ENCODE measurements around the gene GPANK1. TPM values are rescaled to one million over a fixed set of nuclear protein-coding genes. Genes with fewer than 3 reads are reported as not detected.

GPANK1 gene
- total and polyA plus RNA-seq, 9 of the 15 experiments (the other 6 are each of a cell fraction or from before 2014, with no cell fraction given): 32.2 to 111 (median 46.3) TPM

DNA sequence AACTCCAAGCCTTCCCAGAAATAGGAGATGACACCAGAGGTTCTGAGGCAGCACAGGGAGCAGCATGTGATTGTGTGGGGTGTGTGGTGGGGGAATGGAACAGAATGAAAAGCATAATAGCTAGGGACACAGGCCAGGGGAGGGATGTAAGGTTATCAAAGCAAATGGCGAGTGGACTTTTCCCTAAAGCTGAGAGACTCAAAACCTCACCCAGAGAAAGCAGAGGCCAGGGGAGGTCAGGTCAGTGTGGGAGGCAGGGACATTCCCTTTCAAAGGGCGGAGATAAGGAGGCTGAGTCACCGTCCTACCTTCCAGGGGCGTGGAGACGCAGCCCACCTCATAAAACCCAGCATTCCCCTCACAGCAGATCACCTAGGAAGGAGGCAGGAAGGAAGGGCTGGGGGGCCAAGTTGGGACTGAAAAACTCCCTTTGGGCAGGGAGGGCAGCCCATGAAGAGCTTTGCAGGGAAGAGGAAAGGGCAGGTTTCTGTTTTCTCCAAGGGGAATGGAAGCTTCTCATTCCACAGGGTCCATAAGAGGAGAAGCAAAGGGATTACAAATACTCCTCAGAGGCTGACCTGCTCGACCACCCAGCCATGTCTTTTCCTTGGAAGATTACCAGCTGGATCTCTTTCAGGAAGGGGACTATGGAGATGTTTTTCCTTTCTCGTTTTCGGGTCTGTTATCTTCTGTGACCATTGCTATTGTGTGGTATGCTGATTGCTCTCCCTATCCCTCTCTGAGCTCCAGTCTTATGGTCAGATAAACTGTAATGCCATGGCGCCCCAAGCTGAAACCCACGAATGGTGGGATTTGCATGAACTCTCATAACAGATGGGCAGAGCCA, 25.7 kb upstream of the GPANK1 start (continued):
- TF ChIP-seq, protein P1, sequence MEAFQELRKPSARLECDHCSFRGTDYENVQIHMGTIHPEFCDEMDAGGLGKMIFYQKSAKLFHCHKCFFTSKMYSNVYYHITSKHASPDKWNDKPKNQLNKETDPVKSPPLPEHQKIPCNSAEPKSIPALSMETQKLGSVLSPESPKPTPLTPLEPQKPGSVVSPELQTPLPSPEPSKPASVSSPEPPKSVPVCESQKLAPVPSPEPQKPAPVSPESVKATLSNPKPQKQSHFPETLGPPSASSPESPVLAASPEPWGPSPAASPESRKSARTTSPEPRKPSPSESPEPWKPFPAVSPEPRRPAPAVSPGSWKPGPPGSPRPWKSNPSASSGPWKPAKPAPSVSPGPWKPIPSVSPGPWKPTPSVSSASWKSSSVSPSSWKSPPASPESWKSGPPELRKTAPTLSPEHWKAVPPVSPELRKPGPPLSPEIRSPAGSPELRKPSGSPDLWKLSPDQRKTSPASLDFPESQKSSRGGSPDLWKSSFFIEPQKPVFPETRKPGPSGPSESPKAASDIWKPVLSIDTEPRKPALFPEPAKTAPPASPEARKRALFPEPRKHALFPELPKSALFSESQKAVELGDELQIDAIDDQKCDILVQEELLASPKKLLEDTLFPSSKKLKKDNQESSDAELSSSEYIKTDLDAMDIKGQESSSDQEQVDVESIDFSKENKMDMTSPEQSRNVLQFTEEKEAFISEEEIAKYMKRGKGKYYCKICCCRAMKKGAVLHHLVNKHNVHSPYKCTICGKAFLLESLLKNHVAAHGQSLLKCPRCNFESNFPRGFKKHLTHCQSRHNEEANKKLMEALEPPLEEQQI (IDR thresholded peaks at IDR 0.05): no peak
- TF ChIP-seq EP400 (IDR thresholded peaks at IDR 0.05): peak; percentile 78
- peak; percentile 100 for TF ChIP-seq JUND (IDR thresholded peaks at IDR 0.05; ENCODE audit: borderline replicate concordance, low read depth, low read length)
- peak; percentile 99; the same call in 2 of the 3 replicates for TF ChIP-seq JUND (tag; IDR thresholded peaks at IDR 0.05; ENCODE audit: borderline replicate concordance, low read depth, low read length)
- no peak for TF ChIP-seq ILF3 (IDR thresholded peaks at IDR 0.05; ENCODE audit: borderline replicate concordance)
- TF ChIP-seq, protein P2, sequence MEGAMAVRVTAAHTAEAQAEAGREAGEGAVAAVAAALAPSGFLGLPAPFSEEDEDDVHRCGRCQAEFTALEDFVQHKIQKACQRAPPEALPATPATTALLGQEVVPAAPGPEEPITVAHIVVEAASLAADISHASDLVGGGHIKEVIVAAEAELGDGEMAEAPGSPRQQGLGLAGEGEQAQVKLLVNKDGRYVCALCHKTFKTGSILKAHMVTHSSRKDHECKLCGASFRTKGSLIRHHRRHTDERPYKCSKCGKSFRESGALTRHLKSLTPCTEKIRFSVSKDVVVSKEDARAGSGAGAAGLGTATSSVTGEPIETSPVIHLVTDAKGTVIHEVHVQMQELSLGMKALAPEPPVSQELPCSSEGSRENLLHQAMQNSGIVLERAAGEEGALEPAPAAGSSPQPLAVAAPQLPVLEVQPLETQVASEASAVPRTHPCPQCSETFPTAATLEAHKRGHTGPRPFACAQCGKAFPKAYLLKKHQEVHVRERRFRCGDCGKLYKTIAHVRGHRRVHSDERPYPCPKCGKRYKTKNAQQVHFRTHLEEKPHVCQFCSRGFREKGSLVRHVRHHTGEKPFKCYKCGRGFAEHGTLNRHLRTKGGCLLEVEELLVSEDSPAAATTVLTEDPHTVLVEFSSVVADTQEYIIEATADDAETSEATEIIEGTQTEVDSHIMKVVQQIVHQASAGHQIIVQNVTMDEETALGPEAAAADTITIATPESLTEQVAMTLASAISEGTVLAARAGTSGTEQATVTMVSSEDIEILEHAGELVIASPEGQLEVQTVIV (CRISPR knock-in tag; IDR thresholded peaks at IDR 0.05; ENCODE audit: borderline replicate concordance): peak; percentile 15; the same call in 1 of the 2 replicates
- no peak for TF ChIP-seq NCOA2 (IDR thresholded peaks at IDR 0.05; ENCODE audit: partially characterized antibody in 2 of 2)
- TF ChIP-seq SRSF9 (IDR thresholded peaks at IDR 0.05; ENCODE audit: borderline replicate concordance, low read depth, low read length): no peak
- no peak for TF ChIP-seq E2F3 (CRISPR knock-in tag; IDR thresholded peaks at IDR 0.05)
- TF ChIP-seq, protein P3, sequence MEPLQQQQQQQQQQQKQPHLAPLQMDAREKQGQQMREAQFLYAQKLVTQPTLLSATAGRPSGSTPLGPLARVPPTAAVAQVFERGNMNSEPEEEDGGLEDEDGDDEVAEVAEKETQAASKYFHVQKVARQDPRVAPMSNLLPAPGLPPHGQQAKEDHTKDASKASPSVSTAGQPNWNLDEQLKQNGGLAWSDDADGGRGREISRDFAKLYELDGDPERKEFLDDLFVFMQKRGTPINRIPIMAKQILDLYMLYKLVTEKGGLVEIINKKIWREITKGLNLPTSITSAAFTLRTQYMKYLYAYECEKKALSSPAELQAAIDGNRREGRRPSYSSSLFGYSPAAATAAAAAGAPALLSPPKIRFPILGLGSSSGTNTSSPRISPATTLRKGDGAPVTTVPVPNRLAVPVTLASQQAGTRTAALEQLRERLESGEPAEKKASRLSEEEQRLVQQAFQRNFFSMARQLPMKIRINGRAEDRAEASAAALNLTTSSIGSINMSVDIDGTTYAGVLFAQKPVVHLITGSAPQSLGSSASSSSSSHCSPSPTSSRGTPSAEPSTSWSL (CRISPR knock-in tag; IDR thresholded peaks at IDR 0.05; ENCODE audit: borderline replicate concordance): 0 out of 2 replicates have a peak, but pooled peaks have one; percentile 89
- peak; percentile 38; the same call in 1 of the 2 replicates for TF ChIP-seq NFATC3 (IDR thresholded peaks at IDR 0.05)
- peak; percentile 69; the same call in 1 of the 2 replicates for TF ChIP-seq GABPB1 (CRISPR knock-in tag; IDR thresholded peaks at IDR 0.05)
- TF ChIP-seq MECOM (CRISPR knock-in tag; IDR thresholded peaks at IDR 0.05): peak; percentile 58; the same call in 1 of the 2 replicates
- TF ChIP-seq FOXP1 (CRISPR knock-in tag; IDR thresholded peaks at IDR 0.05): no peak
- TF ChIP-seq, protein P4, sequence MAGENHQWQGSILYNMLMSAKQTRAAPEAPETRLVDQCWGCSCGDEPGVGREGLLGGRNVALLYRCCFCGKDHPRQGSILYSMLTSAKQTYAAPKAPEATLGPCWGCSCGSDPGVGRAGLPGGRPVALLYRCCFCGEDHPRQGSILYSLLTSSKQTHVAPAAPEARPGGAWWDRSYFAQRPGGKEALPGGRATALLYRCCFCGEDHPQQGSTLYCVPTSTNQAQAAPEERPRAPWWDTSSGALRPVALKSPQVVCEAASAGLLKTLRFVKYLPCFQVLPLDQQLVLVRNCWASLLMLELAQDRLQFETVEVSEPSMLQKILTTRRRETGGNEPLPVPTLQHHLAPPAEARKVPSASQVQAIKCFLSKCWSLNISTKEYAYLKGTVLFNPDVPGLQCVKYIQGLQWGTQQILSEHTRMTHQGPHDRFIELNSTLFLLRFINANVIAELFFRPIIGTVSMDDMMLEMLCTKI (IDR thresholded peaks at IDR 0.05; ENCODE audit: partially characterized antibody): no peak
- TF ChIP-seq, protein P5, sequence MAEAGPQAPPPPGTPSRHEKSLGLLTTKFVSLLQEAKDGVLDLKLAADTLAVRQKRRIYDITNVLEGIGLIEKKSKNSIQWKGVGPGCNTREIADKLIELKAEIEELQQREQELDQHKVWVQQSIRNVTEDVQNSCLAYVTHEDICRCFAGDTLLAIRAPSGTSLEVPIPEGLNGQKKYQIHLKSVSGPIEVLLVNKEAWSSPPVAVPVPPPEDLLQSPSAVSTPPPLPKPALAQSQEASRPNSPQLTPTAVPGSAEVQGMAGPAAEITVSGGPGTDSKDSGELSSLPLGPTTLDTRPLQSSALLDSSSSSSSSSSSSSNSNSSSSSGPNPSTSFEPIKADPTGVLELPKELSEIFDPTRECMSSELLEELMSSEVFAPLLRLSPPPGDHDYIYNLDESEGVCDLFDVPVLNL (CRISPR knock-in tag; IDR thresholded peaks at IDR 0.05; ENCODE audit: low read depth): 0 out of 2 replicates have a peak, but pooled peaks have one; percentile 19
